OCI-LY1 (cell line): ENCODE results near the gene LHFPL2.

Experiments
- CTCF ChIP-seq: fragments of 200-600 bp; sonication (generic), shearing (Covaris generic); IDR thresholded peaks from 2 replicates; pipeline ENCODE4 v1.5.1; 2017; ENCODE audit warnings: mild to moderate bottlenecking, antibody characterized with exemption, low read length, moderate library complexity, mixed read lengths
- EZH2 ChIP-seq: fragments of 200-600 bp; sonication (generic), shearing (Covaris generic); IDR thresholded peaks from 2 replicates; pipeline ENCODE4 v1.8.0; 2017; ENCODE audit warnings: borderline replicate concordance, mixed run types, mild to moderate bottlenecking, antibody characterized with exemption, low read length, moderate library complexity, mixed read lengths

- TF ChIP-seq CTCF: peak; percentile 40; the same call in 1 of the 2 replicates
- TF ChIP-seq EZH2: no peak
Observed at GRCh38 chr5:78472469-78473106, 176.0 kb downstream of the LHFPL2 start.
